Raji (cell line): Measurements from ENCODE around the gene FAM167B.
A peak's percentile ranks its signal among the peaks of the same experiment; 100 is the strongest.

Source experiments
- POLR2A ChIP-seq: IDR thresholded peaks from 2 replicates; pipeline ENCODE4 v1.6.1; 2011; ENCODE audit warnings: low read depth, low read length, control low read depth; ENCODE audit not compliant: insufficient read depth

FAM167B gene

GRCh38 chr1:32216566-32216965 is 30.5 kb upstream of the FAM167B start:
- no peak for TF ChIP-seq POLR2A

GRCh38 chr1:32219022-32219421 is 28.0 kb upstream of the FAM167B start:
- no peak for TF ChIP-seq POLR2A

- no peak for TF ChIP-seq POLR2A
These were observed 26.1 kb upstream of the FAM167B start for GRCh38 chr1:32220746-32221580.

GRCh38 chr1:32221581-32221979 is 25.4 kb upstream of the FAM167B start:
- TF ChIP-seq POLR2A, result no peak

GRCh38 chr1:32221980-32222755 is 24.9 kb upstream of the FAM167B start, which contains the start of the genes EIF3I and TMEM234:
EIF3I (plus strand) TSS chr1:32222407; CDS start chr1:32222442, 35 bp downstream.
TMEM234 (minus strand) TSS chr1:32222353; CDS start chr1:32222322, 31 bp downstream.
- peak; percentile 93 for TF ChIP-seq POLR2A

- no peak for TF ChIP-seq POLR2A
These were observed 23.3 kb upstream of the FAM167B start for GRCh38 chr1:32223683-32224082.

GRCh38 chr1:32224285-32224684 is 22.7 kb upstream of the FAM167B start:
- TF ChIP-seq POLR2A, result no peak

- no peak for TF ChIP-seq POLR2A
These were observed 18.3 kb upstream of the FAM167B start for GRCh38 chr1:32228771-32229170.

GRCh38 chr1:32231843-32232432 is 15.1 kb upstream of the FAM167B start:
- no peak for TF ChIP-seq POLR2A

- no peak for TF ChIP-seq POLR2A
These were observed 14.3 kb upstream of the FAM167B start for GRCh38 chr1:32232558-32233304.

GRCh38 chr1:32234792-32235191 is 12.2 kb upstream of the FAM167B start:
- no peak for TF ChIP-seq POLR2A

GRCh38 chr1:32239337-32239736 is 7.7 kb upstream of the FAM167B start:
- TF ChIP-seq POLR2A, result no peak

- TF ChIP-seq POLR2A, result no peak
These were observed 7.3 kb upstream of the FAM167B start for GRCh38 chr1:32239790-32240139.

- TF ChIP-seq POLR2A, result peak; percentile 50
These were observed 6.7 kb upstream of the FAM167B start for GRCh38 chr1:32240140-32240951.
